AG10803 (cell line): ENCODE results near the gene MAGI1.

Experiments used
- DNase-seq: peaks from one replicate; pipeline ENCODE4 v3.0.0; 2010; ENCODE audit warnings: low read depth
- H3K4me3 ChIP-seq: 2 replicates; pipeline ENCODE4 v1.5.1; 2011; ENCODE audit warnings: mild to moderate bottlenecking, low read length, control low read depth
- CTCF ChIP-seq: conservative IDR thresholded peaks from 2 replicates; pipeline ENCODE4 v1.5.1; 2011; ENCODE audit warnings: mild to moderate bottlenecking, low read length, control low read depth, inconsistent platforms

Gene MAGI1

GRCh38 chr3:65633018-65633638 is 405.6 kb downstream of the MAGI1 start:
- TF ChIP-seq CTCF = no peak
- DNase-seq = no peak
- H3K4me3 ChIP-seq = no peak overlapping the region

GRCh38 chr3:65632414-65632813 is 406.3 kb downstream of the MAGI1 start:
- H3K4me3 ChIP-seq = no peak overlapping the region
- DNase-seq = no peak
- no peak for TF ChIP-seq CTCF

DNA sequence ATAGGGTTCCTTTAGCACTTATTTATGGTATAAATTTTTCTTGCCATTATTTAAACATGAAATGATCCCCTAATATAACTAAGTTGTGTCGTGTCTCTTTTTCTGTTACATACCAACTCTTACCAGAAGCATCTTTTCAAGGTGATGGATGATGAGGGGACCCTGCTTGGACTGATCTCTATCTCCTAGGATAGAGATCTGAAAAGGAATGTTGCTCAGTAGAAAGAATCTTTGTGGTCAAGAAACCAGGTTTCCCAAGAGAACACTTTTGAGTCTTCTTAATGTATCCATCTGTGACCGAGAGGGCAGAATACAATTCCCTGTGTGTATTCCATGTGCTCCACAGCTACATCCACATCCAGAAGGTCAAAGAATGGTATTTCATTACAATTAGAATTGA is 409.7 kb downstream of the MAGI1 start:
- TF ChIP-seq CTCF = no peak
- no peak for DNase-seq
- H3K4me3 ChIP-seq = no peak overlapping the region

DNA sequence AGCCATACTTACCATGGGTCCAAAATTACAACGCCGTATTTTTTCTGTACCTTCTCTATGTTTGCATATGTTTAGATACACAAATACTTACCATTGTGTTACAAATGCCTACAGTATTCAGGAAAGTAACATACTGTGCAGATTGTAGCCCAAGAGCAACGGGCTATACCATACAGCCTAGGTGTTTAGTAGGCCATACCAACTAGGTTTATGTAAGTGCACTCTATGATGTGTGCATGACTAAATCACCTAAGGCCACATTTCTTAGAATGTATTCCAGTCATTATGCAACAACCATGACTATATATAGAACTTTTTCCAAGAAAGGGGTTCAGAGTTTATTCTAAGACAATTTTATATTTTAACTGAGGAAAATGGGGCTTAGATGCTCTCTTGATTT is 411.7 kb downstream of the MAGI1 start:
- H3K4me3 ChIP-seq = no peak overlapping the region
- DNase-seq = no peak
- no peak for TF ChIP-seq CTCF

DNA sequence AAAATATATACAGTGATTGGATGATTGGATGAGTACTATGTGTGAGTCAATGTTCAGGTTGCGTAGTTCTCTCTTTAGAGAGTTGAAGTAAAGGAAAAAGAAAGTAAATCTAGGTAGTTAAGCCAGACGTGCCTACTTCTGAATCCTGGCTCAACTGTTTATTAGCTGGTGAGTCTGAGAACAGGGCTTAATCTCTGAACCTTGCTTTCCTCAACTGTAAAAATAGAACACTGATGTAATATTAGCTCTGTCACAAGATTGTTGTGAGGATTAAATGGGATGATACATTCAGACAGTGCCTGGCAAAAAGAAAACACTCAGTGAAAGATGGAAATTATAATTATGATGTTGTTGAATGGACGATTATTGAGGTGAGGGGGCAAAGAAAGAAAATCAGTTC is 413.4 kb downstream of the MAGI1 start:
- TF ChIP-seq CTCF = no peak
- H3K4me3 ChIP-seq = no peak overlapping the region
- DNase-seq = no peak

GRCh38 chr3:65623362-65623761 is 415.4 kb downstream of the MAGI1 start:
- DNase-seq = no peak
- no peak for TF ChIP-seq CTCF
- H3K4me3 ChIP-seq = no peak overlapping the region

- TF ChIP-seq CTCF = no peak
- no peak overlapping the region for H3K4me3 ChIP-seq
- DNase-seq = no peak
These were observed 418.8 kb downstream of the MAGI1 start for GRCh38 chr3:65619888-65620287.
